K562 (cell line): ENCODE measurements around the gene CPED1. TPM values are rescaled to one million over a fixed set of nuclear protein-coding genes. Genes with fewer than 3 reads are reported as not detected.

Experiments
- CCAR2 ChIP-seq: fragments of 200-400 bp; formaldehyde crosslinking; IDR thresholded peaks from 2 replicates; pipeline ENCODE4 v1.6.1; 2017; ENCODE audit warnings: mild to moderate bottlenecking, low read depth, low read length
- CEBPG ChIP-seq, 3 experiments: fragments of 200-800 bp in 1 of 3; sonication (Bioruptor generic) in 1 of 3; sonication (generic) in 1 of 3; formaldehyde crosslinking in 1 of 3; IDR thresholded peaks in 2 of 3; conservative IDR thresholded peaks in 1 of 3; 2 replicates each; pipeline versions ENCODE4 v1.6.1 to v1.8.0; 2016 to 2022; ENCODE audit warnings: missing compliant biosample characterization in 2 of 3, missing genetic modification characterization in 2 of 3, mild to moderate bottlenecking in 1 of 3, missing genetic modification reagents in 1 of 3
- CREB3 ChIP-seq: fragments of 450-650 bp; conservative IDR thresholded peaks from 2 replicates; pipeline ENCODE4 v1.6.1; 2016; ENCODE audit warnings: missing genetic modification characterization, low read depth, mild to moderate bottlenecking, missing compliant biosample characterization, moderate library complexity
- DEAF1 ChIP-seq: fragments of 450-650 bp; formaldehyde crosslinking; IDR thresholded peaks from 2 replicates; pipeline ENCODE4 v1.4.0; 2020; ENCODE audit warnings: mild to moderate bottlenecking, moderate library complexity
- DPF2 ChIP-seq: fragments of 450-650 bp; IDR thresholded peaks from 2 replicates; pipeline ENCODE4 v1.6.1; 2016
- EGR1 ChIP-seq: fragments of 450-650 bp; conservative IDR thresholded peaks from 2 replicates; pipeline ENCODE4 v1.6.1; 2017; ENCODE audit warnings: mild to moderate bottlenecking
- FOXK1 ChIP-seq: sonication (generic); formaldehyde crosslinking; IDR thresholded peaks from 2 replicates; pipeline ENCODE4 v1.8.0; 2022; ENCODE audit warnings: missing genetic modification reagents, mild to moderate bottlenecking, borderline replicate concordance
- FUS ChIP-seq: fragments of 200-400 bp; formaldehyde crosslinking; optimal IDR thresholded peaks from 2 replicates; pipeline ENCODE3; 2017; ENCODE audit warnings: low read depth, low read length
- HEY1 ChIP-seq: fragments of 250-450 bp; sonication (Bioruptor Pico); IDR thresholded peaks from 2 replicates; pipeline ENCODE4 v1.5.0; 2020; ENCODE audit warnings: mild to moderate bottlenecking, moderate library complexity, borderline replicate concordance
- HNRNPLL ChIP-seq: fragments of 200-400 bp; formaldehyde crosslinking; IDR thresholded peaks from 2 replicates; pipeline ENCODE4 v1.6.1; 2017; ENCODE audit warnings: low read length, low read depth, mild to moderate bottlenecking; ENCODE audit not compliant: poor library complexity, severe bottlenecking
- L3MBTL2 ChIP-seq: fragments of 450-650 bp; IDR thresholded peaks from 2 replicates; pipeline ENCODE4 v1.6.1; 2016; ENCODE audit warnings: mild to moderate bottlenecking, moderate library complexity
- MAX ChIP-seq: sonication (generic); formaldehyde crosslinking; IDR thresholded peaks from 2 replicates; pipeline ENCODE4 v1.9.0; 2022; ENCODE audit warnings: mild to moderate bottlenecking, missing genetic modification reagents
- MNT ChIP-seq, 2 experiments: fragments of 450-650 bp; conservative IDR thresholded peaks; 2 replicates each; pipeline ENCODE4 v1.6.1; 2017; ENCODE audit warnings: mild to moderate bottlenecking in 2 of 2, moderate library complexity in 2 of 2
- MTA1 ChIP-seq: fragments of 450-650 bp; IDR thresholded peaks from 2 replicates; pipeline ENCODE4 v1.6.1; 2017; ENCODE audit warnings: borderline replicate concordance
- NR2C2 ChIP-seq, 2 experiments: fragments of 200-800 bp in 1 of 2; sonication (Bioruptor generic) in 1 of 2; sonication (generic) in 1 of 2; formaldehyde crosslinking in 1 of 2; IDR thresholded peaks; 2 replicates each; pipeline versions ENCODE4 v1.6.1 to v1.8.0; 2016 to 2022; ENCODE audit warnings: mild to moderate bottlenecking in 1 of 2, missing compliant biosample characterization in 1 of 2, missing genetic modification characterization in 1 of 2, missing genetic modification reagents in 1 of 2
- RNF219 ChIP-seq: fragments of 250-450 bp; sonication (Bioruptor Pico); IDR thresholded peaks from 2 replicates; pipeline ENCODE4 v1.5.0; 2022; ENCODE audit warnings: mild to moderate bottlenecking
- THRAP3 ChIP-seq: fragments of 450-650 bp; IDR thresholded peaks from 2 replicates; pipeline ENCODE4 v1.6.1; 2016; ENCODE audit warnings: mild to moderate bottlenecking, inconsistent platforms, borderline replicate concordance
- ZFP1 ChIP-seq: fragments of 450-650 bp; formaldehyde crosslinking; IDR thresholded peaks from 2 replicates; pipeline ENCODE4 v1.4.0; 2020; ENCODE audit warnings: mild to moderate bottlenecking, mixed read lengths
- ZKSCAN3 ChIP-seq: fragments of 250-450 bp; sonication (Bioruptor Pico); IDR thresholded peaks from 2 replicates; pipeline ENCODE4 v1.4.0; 2020
- ZNF133 ChIP-seq: fragments of 250-450 bp; sonication (Bioruptor Pico); IDR thresholded peaks from 2 replicates; pipeline ENCODE4 v1.4.0; 2020; ENCODE audit warnings: mild to moderate bottlenecking
- ZNF232 ChIP-seq: sonication (generic); formaldehyde crosslinking; IDR thresholded peaks from 2 replicates; pipeline ENCODE4 v1.8.0; 2022; ENCODE audit warnings: mild to moderate bottlenecking, missing genetic modification reagents
- polyA plus RNA-seq, 8 experiments: library from polyadenylated mRNA; depleted of rRNA in 4 of 8; stranded (reverse) in 5 of 8; unstranded in 3 of 8; fragments of >200 nt; fragmentation: Nextera tagmentation in 2 of 8; fragmentation: Illumina TruSeq in 1 of 8; extraction: Ambion mirVana in 2 of 8; extraction: Trizol in 1 of 8; gene quantifications; 2 replicates each; pipeline versions ENCODE4 v1.2.1 to v1.2.3, GENCODE V29; 2011 to 2014; ENCODE audit warnings: inconsistent platforms in 1 of 8, missing spikeins in 1 of 8
- total RNA-seq, 7 experiments: library from RNA; depleted of rRNA in 6 of 7; stranded (reverse); fragments of >200 nt in 6 of 7; fragmentation: Illumina TruSeq in 2 of 7; extraction: Trizol in 2 of 7; gene quantifications; 2 replicates each; pipeline versions ENCODE4 v1.2.1 to v1.2.3, GENCODE V29; 2011 to 2021; ENCODE audit warnings: low replicate concordance in 1 of 7

Gene CPED1
- total and polyA plus RNA-seq, 9 of the 15 experiments (the other 6 are each of a cell fraction or from before 2014, with no cell fraction given), result 195 to 393 (median 290) TPM

GRCh38 chr7:121330053-121330833 is 341.7 kb downstream of the CPED1 start (continued):
- peak; percentile 7; the same call in 1 of the 2 replicates for TF ChIP-seq DPF2
- no peak for TF ChIP-seq RNF219 (CRISPR knock-in tag)
- no peak for TF ChIP-seq MTA1
- no peak for TF ChIP-seq NR2C2 (CRISPR knock-in tag; IDR thresholded peaks at IDR 0.05)
- peak; percentile 18; the same call in 1 of the 2 replicates for TF ChIP-seq NR2C2 (tag; IDR thresholded peaks at IDR 0.05)
- no peak for TF ChIP-seq CREB3
- TF ChIP-seq ZKSCAN3, result no peak
- no peak for TF ChIP-seq HNRNPLL
- no peak for TF ChIP-seq CEBPG (CRISPR knock-in tag; IDR thresholded peaks at IDR 0.05)
- TF ChIP-seq CEBPG (tag; conservative IDR thresholded peaks at IDR 0.05 in 1 of 2, IDR thresholded peaks at IDR 0.05 in 1 of 2), result no peak
- no peak for TF ChIP-seq FOXK1 (CRISPR knock-in tag)
- TF ChIP-seq EGR1, result peak; percentile 68; the same call in 1 of the 2 replicates
- TF ChIP-seq ZNF133 (CRISPR knock-in tag), result no peak
- TF ChIP-seq HEY1 (CRISPR knock-in tag), result no peak
- no peak for TF ChIP-seq ZNF232 (CRISPR knock-in tag)
- no peak for TF ChIP-seq CCAR2
- peak; percentile 15; the same call in 1 of the 2 replicates for TF ChIP-seq MAX
- no peak for TF ChIP-seq THRAP3
- TF ChIP-seq L3MBTL2, result peak; percentile 17; the same call in 1 of the 2 replicates
- TF ChIP-seq FUS, result no peak
- TF ChIP-seq ZFP1 (CRISPR knock-in tag), result no peak
- no peak for TF ChIP-seq MNT (conservative IDR thresholded peaks at IDR 0.05)
- no peak for TF ChIP-seq DEAF1 (CRISPR knock-in tag)
